Measurements from ENCODE around the gene SOX11. TPM values are rescaled to one million over a fixed set of nuclear protein-coding genes. Genes with fewer than 3 reads are reported as not detected.

Gene SOX11
- total RNA-seq, 1 experiment from 2014 or later: 0.02 TPM

DNA sequence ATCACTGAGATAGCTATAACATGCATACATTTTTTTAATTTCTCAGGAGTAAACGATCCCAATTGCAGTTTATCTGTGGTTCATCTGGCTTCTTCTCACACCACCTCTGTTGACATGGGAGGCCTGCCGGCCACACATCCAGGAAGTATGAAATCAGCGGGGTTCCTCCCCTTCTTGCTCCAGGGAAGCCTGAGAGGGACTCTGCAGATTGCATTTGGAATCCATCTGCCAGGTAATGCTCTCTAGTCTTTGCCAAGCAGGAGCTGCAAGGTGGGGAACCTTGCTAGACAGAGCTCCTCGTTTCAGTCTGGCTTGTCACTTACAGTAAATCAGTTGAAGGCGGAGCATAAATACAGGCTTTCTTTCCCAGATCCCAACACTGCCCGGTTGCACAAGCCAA, 49.9 kb downstream of the SOX11 start:
- RAD21 ChIA-PET (ENCODE audit: low non-redundant PET in 1 of 2, low total read pairs in 2 of 2, uncharacterized antibody in 2 of 2, unreplicated experiment in 2 of 2): no interaction called here
- POLR2A ChIA-PET: no interaction called here
- no peak overlapping the region for H3K27ac ChIP-seq (ENCODE audit: low read depth, low read length)
- H3K9ac ChIP-seq (ENCODE audit: low read length): no peak overlapping the region
- H3K4me1 ChIP-seq (ENCODE audit: control insufficient read depth in 1 of 2, insufficient read depth in 2 of 2, low read length in 2 of 2): no peaks in the 10 kb centered on the region
- H4K20me1 ChIP-seq (ENCODE audit: insufficient read depth): no peaks in the 10 kb centered on the region
- BruUV-seq (replicated peaks): no TSS peak
- peaks cover 0 to 12% of the 10 kb centered on the region in 2 experiments; a peak in 2 of 4 replicates for H3K9me3 ChIP-seq (ENCODE audit: control insufficient read depth in 1 of 2, insufficient read depth in 1 of 2, low read depth in 1 of 2, low read length in 2 of 2)
- TF ChIP-seq CBX3 (IDR thresholded peaks at IDR 0.05; ENCODE audit: low read depth): no peak
- no peak for TF ChIP-seq CEBPB (IDR thresholded peaks at IDR 0.05; ENCODE audit: low read depth)
- TF ChIP-seq SIN3A (IDR thresholded peaks at IDR 0.05; ENCODE audit: low read depth): no peak
- no peak for TF ChIP-seq ZNF274 (IDR thresholded peaks at IDR 0.05; ENCODE audit: low read depth, low read length)
- TF ChIP-seq RAD21 (IDR thresholded peaks at IDR 0.05; ENCODE audit: low read depth): no peak
- no peak for TF ChIP-seq POLR2AphosphoS5 (IDR thresholded peaks at IDR 0.05; ENCODE audit: low read depth, low read length)
- TF ChIP-seq EGR1 (IDR thresholded peaks at IDR 0.05; ENCODE audit: low read depth): no peak
- TF ChIP-seq, protein P1, sequence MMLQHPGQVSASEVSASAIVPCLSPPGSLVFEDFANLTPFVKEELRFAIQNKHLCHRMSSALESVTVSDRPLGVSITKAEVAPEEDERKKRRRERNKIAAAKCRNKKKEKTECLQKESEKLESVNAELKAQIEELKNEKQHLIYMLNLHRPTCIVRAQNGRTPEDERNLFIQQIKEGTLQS (IDR thresholded peaks at IDR 0.05): no peak
- no peaks in the 10 kb centered on the region for H3K9me2 ChIP-seq (ENCODE audit: insufficient read depth)
- H3K27me3 ChIP-seq (ENCODE audit: insufficient read depth, low read length): no peaks in the 10 kb centered on the region
- no peak overlapping the region for H2AFZ ChIP-seq (ENCODE audit: low read depth, low read length, poor library complexity, severe bottlenecking)
- CTCF ChIA-PET: no interaction called here
- no peak for ATAC-seq
- H3K36me3 ChIP-seq (ENCODE audit: control insufficient read depth in 1 of 2, insufficient read depth in 2 of 2, low read length in 2 of 2): no peaks in the 10 kb centered on the region
- no peak for DNase-seq (ENCODE audit: low read depth, low spot score)
- no peak overlapping the region for H3K4me3 ChIP-seq (replicated peaks in 1 of 2; ENCODE audit: low read depth in 1 of 2, low read length in 2 of 2)
- H3K79me2 ChIP-seq (ENCODE audit: insufficient read depth, low read length): no peaks in the 10 kb centered on the region
- no peak overlapping the region for H3K4me2 ChIP-seq (ENCODE audit: low read length)
- intact Hi-C loops (cut with micrococcal nuclease): no loop called here

DNA sequence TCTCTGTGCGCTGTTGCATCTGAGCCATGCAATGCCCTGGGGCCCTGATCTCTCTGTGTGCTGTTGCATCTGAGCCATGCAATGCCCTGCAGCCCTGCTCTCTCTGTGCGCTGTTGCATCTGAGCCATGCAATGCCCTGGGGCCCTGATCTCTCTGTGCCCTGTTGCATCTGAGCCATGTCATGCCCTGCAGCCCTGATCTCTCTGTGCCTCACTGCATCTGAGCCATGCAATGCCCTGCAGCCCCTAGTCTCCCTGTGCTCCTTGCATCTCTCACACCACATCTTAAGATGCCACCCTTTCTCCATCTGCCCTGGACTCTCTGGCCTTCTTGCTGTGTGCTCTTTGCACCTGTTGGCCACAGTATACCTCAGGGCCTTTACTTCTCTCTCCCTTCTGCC, 56.2 kb downstream of the SOX11 start:
- Histone ChIP-seq H2AFZ (ENCODE audit: low read depth, low read length, poor library complexity, severe bottlenecking) (no peak overlapping the region), H3K4me1 (ENCODE audit: control insufficient read depth in 1 of 2, insufficient read depth in 2 of 2, low read length in 2 of 2) (no peaks in the 10 kb centered on the region), H3K4me2 (ENCODE audit: low read length) (no peak overlapping the region), H4K20me1 (ENCODE audit: insufficient read depth) (no peaks in the 10 kb centered on the region), H3K4me3 (replicated peaks in 1 of 2; ENCODE audit: low read depth in 1 of 2, low read length in 2 of 2) (no peak overlapping the region), H3K79me2 (ENCODE audit: insufficient read depth, low read length) (no peaks in the 10 kb centered on the region), H3K36me3 (ENCODE audit: control insufficient read depth in 1 of 2, insufficient read depth in 2 of 2, low read length in 2 of 2) (no peaks in the 10 kb centered on the region), H3K9me2 (ENCODE audit: insufficient read depth) (no peaks in the 10 kb centered on the region), H3K27me3 (ENCODE audit: insufficient read depth, low read length) (no peaks in the 10 kb centered on the region), H3K9me3 (ENCODE audit: control insufficient read depth in 1 of 2, insufficient read depth in 1 of 2, low read depth in 1 of 2, low read length in 2 of 2) (peaks cover 2 to 9% of the 10 kb centered on the region in 2 experiments; a peak in 2 of 4 replicates), H3K9ac (ENCODE audit: low read length) (no peak overlapping the region), H3K27ac (ENCODE audit: low read depth, low read length) (no peak overlapping the region)
- DNase-seq (ENCODE audit: low read depth, low spot score) (no peak), ATAC-seq (no peak)
- ChIA-PET POLR2A (no interaction called here), RAD21 (ENCODE audit: low non-redundant PET in 1 of 2, low total read pairs in 2 of 2, uncharacterized antibody in 2 of 2, unreplicated experiment in 2 of 2) (no interaction called here), CTCF (no interaction called here)
- intact Hi-C loops (cut with micrococcal nuclease): no loop called here
- no peak for TF ChIP-seq EZH2phosphoT487 (IDR thresholded peaks at IDR 0.05; ENCODE audit: borderline replicate concordance)
- TF ChIP-seq JUND (IDR thresholded peaks at IDR 0.05): no peak
- no peak for TF ChIP-seq POLR2A (IDR thresholded peaks at IDR 0.05; ENCODE audit: borderline replicate concordance, extremely low read depth, insufficient read depth, insufficient read length)
- no peak for TF ChIP-seq SP1 (IDR thresholded peaks at IDR 0.05; ENCODE audit: low read depth)
- no TSS peak for BruUV-seq (replicated peaks)

All from HCT116 (cell line).